Measurements from ENCODE around the gene PAM16. TPM values are rescaled to one million over a fixed set of nuclear protein-coding genes. Genes with fewer than 3 reads are reported as not detected.

PAM16 gene
- total RNA-seq, 1 donor from 2014 or later: 34.3 TPM

GRCh38 chr16:4383591-4384444, 32.7 kb upstream of the PAM16 start:
- ATAC-seq: no peak

- no peak for ATAC-seq
Measured at GRCh38 chr16:4382795-4383357, 31.8 kb upstream of the PAM16 start.

- no peak for ATAC-seq
Measured at GRCh38 chr16:4381935-4382794, 31.0 kb upstream of the PAM16 start.

- ATAC-seq: no peak
Measured at GRCh38 chr16:4381072-4381934, 30.2 kb upstream of the PAM16 start.

- ATAC-seq: no peak
Measured at GRCh38 chr16:4380119-4381063, 29.3 kb upstream of the PAM16 start.

- no peak for ATAC-seq
Measured at GRCh38 chr16:4378999-4379690, 28.0 kb upstream of the PAM16 start.

GRCh38 chr16:4378161-4378666, 27.1 kb upstream of the PAM16 start:
- ATAC-seq: no peak

GRCh38 chr16:4377573-4378154, 26.5 kb upstream of the PAM16 start:
- no peak for ATAC-seq

GRCh38 chr16:4376893-4377572, 25.9 kb upstream of the PAM16 start:
- ATAC-seq: no peak

GRCh38 chr16:4376126-4376892, 25.2 kb upstream of the PAM16 start:
- ATAC-seq: no peak

- ATAC-seq: no peak
Measured at GRCh38 chr16:4375717-4376116, 24.6 kb upstream of the PAM16 start.

- ATAC-seq: peak; percentile 44
Measured at GRCh38 chr16:4373909-4374742, 23.0 kb upstream of the PAM16 start.

- no peak for ATAC-seq
Measured at GRCh38 chr16:4373356-4373908, 22.3 kb upstream of the PAM16 start.

GRCh38 chr16:4372578-4373355, 21.6 kb upstream of the PAM16 start:
- no peak for ATAC-seq

- no peak for ATAC-seq
Measured at GRCh38 chr16:4372001-4372577, 21.0 kb upstream of the PAM16 start.

All from esophagus mucosa (tissue), 1 donor.